Thoracic aorta (tissue), 2 donors: ENCODE results near the gene AHNAK2. TPM values are rescaled to one million over a fixed set of nuclear protein-coding genes. Genes with fewer than 3 reads are reported as not detected.
A peak's percentile ranks its signal among the peaks of the same experiment; 100 is the strongest.

Experiments
- ATAC-seq: fragments of 150-250 bp; one replicate; pipeline ENCODE4 v1.8.0; 2017; ENCODE audit warnings: low read depth; ENCODE audit not compliant: insufficient number of reproducible peaks, low FRiP score
- DNase-seq: peaks from one replicate; pipeline ENCODE4 v3.0.0-alpha.2; 2020; ENCODE audit warnings: low spot score
- H3K27ac ChIP-seq, 2 donors: fragments of 200-600 bp; sonication (generic); 1 replicate in 1 of 2; 2 replicates in 1 of 2; pipeline ENCODE4 v1.5.1; 2016; ENCODE audit warnings: mild to moderate bottlenecking in 2 of 2, moderate library complexity in 2 of 2
- H3K27me3 ChIP-seq: fragments of 200-600 bp; sonication (generic); replicated peaks from 2 replicates; pipeline ENCODE4 v1.6.0; 2016; ENCODE audit warnings: mild to moderate bottlenecking; ENCODE audit not compliant: insufficient read depth
- H3K36me3 ChIP-seq: fragments of 200-600 bp; sonication (generic); one replicate; pipeline ENCODE4 v1.5.1; 2016
- H3K4me1 ChIP-seq, 2 donors: fragments of 200-600 bp; sonication (generic); 1 replicate in 1 of 2; 2 replicates in 1 of 2; pipeline versions ENCODE4 v1.5.1 to v1.6.0; 2016; ENCODE audit warnings: low read depth in 2 of 2, mild to moderate bottlenecking in 1 of 2; ENCODE audit not compliant: control insufficient read depth in 1 of 2
- H3K4me3 ChIP-seq: fragments of 200-600 bp; sonication (generic); 2 replicates; pipeline ENCODE4 v1.5.1; 2016; ENCODE audit warnings: mild to moderate bottlenecking
- H3K9me3 ChIP-seq: fragments of 200-600 bp; sonication (generic); 2 replicates; pipeline ENCODE4 v1.5.1; 2016
- total RNA-seq, 2 donors: library from RNA; depleted of rRNA; stranded (reverse); fragments of >200 nt; gene quantifications; one replicate each; pipeline versions ENCODE4 v1.1.0 to v1.2.3, GENCODE V29; 2016
- TF ChIP-seq, protein P1 (sequence below): fragments of 200-600 bp; sonication (generic); IDR thresholded peaks from one replicate; pipeline ENCODE4 v1.5.1; 2019; ENCODE audit warnings: antibody characterized with exemption

The AHNAK2 gene
- total RNA-seq, 2 donors from 2014 or later = 22.6 to 47.8 TPM

DNA sequence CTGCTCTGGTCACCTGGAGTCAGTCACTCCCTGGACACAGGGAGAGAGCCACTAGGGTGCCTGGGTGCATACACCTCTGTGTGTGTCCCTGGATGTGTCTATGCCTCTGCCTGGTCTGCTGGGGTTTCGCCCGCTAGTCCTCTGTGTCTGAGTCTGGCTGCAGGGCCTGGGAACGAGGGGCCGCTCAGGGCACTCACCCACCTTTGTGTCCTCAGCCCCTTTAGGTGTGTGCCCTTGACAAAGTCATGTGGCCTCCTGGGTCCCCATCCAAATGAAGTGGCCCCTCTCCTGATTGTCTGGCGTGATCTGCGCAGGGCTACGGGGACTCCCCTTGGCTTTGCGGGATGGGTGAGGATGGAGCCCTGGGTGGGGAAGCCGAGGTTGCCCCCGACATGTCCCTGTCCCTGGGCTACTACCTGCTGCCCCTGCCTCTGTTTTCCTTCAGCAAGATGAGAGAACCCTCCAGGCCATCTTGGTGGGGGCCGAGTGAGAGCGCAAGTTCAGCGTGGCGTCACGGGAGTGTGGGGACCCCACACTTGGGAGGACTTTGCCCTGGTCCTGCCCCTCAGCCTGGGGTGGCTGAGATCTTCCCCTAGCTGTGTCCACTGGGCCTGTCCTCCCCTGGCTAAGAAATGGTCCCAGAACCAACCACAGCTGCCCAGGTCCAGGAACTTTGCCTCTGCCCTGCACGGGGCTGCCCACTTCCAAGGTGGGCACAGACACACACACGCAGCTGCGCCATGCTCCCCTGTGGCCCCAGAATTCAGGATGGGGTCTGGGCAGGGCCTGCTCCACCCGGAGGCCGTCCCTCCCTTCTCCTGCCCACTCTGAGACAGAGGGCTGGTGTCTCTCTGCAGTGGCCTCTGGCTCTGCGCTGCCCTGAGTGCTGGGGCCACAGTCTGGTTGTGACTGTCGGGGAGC, 2.7 kb upstream of the AHNAK2 start:
- H3K27me3 ChIP-seq = no peaks in the 10 kb centered on the region
- H3K9me3 ChIP-seq = no peaks in the 10 kb centered on the region
- no peak for DNase-seq
- H3K36me3 ChIP-seq = no peaks in the 10 kb centered on the region
- peaks cover 10 to 40% of the 10 kb centered on the region in 2 donors for H3K4me1 ChIP-seq
- ATAC-seq = no peak
- TF ChIP-seq, protein P1, sequence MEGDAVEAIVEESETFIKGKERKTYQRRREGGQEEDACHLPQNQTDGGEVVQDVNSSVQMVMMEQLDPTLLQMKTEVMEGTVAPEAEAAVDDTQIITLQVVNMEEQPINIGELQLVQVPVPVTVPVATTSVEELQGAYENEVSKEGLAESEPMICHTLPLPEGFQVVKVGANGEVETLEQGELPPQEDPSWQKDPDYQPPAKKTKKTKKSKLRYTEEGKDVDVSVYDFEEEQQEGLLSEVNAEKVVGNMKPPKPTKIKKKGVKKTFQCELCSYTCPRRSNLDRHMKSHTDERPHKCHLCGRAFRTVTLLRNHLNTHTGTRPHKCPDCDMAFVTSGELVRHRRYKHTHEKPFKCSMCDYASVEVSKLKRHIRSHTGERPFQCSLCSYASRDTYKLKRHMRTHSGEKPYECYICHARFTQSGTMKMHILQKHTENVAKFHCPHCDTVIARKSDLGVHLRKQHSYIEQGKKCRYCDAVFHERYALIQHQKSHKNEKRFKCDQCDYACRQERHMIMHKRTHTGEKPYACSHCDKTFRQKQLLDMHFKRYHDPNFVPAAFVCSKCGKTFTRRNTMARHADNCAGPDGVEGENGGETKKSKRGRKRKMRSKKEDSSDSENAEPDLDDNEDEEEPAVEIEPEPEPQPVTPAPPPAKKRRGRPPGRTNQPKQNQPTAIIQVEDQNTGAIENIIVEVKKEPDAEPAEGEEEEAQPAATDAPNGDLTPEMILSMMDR = no peak
- no peak overlapping the region for H3K4me3 ChIP-seq
- H3K27ac ChIP-seq = peak overlapping the region in 1 of 2 donors; percentile 6

DNA sequence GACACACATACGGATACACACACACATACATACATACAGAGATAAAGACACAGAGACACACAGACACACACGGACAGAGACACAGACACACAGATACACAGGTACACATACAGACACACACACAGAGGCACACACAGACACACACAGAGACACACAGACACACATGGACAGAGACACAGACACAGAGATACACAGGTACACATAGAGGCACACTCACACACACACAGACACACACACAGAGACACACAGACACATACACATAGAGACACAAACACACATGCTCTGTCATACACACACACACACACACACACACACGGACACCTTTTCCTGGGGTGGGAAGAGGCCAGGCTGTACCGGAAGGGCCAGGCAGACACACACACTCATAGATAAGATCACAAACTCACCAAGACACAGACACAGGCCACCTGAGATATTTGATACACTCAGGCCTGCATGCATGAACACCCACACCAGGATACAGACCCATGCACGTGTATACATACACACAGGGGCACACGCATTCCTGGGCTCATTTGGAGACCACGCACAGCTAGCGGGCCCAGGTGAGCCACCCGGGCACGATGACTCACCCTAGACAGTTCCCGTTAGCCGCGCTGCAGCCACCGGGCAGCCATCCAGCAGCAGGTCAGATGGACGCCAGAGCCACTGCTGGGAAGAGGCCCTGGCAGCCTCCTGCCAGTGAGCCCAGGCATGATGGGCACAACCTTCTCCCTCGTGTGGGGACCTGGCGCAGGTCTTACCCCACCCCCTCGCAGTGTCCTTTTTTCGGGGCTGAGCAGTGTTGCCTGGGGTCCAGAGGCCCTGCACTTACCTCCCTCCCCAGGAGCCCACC, 1.8 kb upstream of the AHNAK2 start:
- ATAC-seq (no peak), DNase-seq (no peak)
- Histone ChIP-seq H3K27me3 (no peaks in the 10 kb centered on the region), H3K4me1 (peaks cover 15 to 49% of the 10 kb centered on the region in 2 donors), H3K27ac (peak overlapping the region in 1 of 2 donors; percentile 6), H3K9me3 (no peaks in the 10 kb centered on the region), H3K36me3 (no peaks in the 10 kb centered on the region), H3K4me3 (no peak overlapping the region)
- TF ChIP-seq, protein P1 = no peak

DNA sequence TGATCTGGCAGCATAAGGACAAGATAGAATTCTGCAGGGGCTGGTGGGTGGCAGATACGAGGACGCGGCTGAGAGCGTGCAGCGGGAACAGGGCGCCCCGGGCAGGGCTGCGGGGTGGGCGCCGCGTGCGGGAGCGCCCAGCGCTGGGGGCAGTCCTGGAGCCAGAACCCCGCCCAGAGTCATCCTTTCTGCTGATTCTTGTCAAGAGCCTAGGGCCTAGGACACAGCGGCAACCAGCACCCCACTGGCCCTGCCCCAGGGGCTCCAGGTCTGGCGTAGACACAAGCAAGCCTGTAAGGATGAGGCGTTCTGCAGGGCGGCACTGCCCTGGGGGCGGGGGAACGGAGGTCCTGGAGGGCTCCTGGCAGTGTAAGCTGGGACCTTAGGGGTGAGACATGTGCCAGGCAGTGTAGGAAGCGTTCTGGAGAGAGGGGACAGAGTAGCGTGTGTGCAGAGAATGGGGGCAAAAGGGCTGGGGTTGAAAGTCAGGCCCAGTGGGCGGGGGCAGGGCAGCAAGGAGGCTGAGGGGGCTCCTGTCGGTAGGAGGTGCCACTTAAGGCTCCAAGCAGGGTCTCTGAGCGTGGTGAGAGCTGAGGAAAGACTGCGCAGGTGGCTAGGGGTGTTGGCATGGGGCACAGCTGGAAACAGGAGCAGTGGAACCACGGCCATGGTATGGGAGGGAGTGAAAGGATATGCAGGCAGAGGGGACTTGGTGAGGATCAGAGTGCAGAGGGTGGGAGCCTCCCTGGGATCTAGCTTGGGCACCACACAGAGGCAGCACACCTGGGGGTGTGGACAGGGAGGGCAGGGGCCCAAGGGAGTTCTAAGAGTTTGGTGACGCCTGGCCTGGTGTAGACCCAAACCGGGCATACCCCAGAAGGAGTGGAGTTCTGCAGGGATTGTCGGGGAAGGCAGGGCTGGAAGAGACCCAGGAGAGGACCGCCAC, 845 bp upstream of the AHNAK2 start:
- ATAC-seq (no peak), DNase-seq (no peak)
- Histone ChIP-seq H3K4me1 (peaks cover 23 to 59% of the 10 kb centered on the region in 2 donors), H3K36me3 (no peaks in the 10 kb centered on the region), H3K27me3 (no peaks in the 10 kb centered on the region), H3K9me3 (no peaks in the 10 kb centered on the region), H3K4me3 (peak overlapping the region; percentile 76), H3K27ac (no peak overlapping the region)
- TF ChIP-seq, protein P1 = no peak

DNA sequence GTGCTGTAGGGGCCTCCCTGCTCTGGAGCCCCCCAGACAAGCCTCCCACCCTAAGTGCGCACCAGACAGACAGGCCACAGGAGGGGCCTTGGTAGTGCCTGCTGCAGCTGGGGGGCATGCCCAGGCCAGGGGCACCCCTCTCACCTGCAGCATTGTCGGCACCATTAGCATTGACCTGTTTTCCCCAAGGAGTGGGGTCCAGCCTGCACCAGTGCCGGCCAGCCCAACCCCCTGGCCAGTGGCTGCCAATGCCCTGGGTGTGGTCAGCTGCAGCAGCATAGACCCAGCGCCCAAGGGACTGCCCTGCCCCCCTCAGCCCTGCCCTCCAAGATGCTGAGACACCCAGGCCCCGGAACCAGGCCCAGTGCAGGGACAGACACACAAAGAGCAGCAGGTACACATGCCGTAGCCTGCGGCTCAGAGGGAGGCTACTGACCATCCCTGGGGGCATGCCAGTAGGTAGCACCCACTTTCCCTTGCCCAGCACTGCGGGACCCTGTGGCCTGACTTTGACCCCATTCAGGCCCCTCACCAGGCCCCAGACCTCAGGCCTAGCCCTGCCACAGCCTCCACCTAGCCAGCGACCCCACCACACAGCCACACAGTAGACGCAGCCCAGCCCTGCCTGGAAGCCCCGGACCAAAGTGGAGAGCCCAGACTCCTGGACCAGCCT, 1.0 kb downstream of the AHNAK2 start:
- TF ChIP-seq, protein P1 = no peak
- Histone ChIP-seq H3K27me3 (no peaks in the 10 kb centered on the region), H3K9me3 (no peaks in the 10 kb centered on the region), H3K27ac (no peak overlapping the region), H3K36me3 (no peaks in the 10 kb centered on the region), H3K4me1 (peaks cover 31 to 78% of the 10 kb centered on the region in 2 donors), H3K4me3 (peak overlapping the region; percentile 76)
- DNase-seq (no peak), ATAC-seq (no peak)
